ENCODE results near the gene ARID5B.

Gene ARID5B

GRCh38 chr10:61951144-61951483, 49.6 kb downstream of the ARID5B start:
- ChIA-PET CTCF (no interaction called here), POLR2A (ENCODE audit: low non-redundant PET) (no interaction called here)
- no peak for TF ChIP-seq CTCF (conservative IDR thresholded peaks at IDR 0.05; ENCODE audit: low read depth)
- no peak overlapping the region for H3K27ac ChIP-seq
- no peak for DNase-seq (ENCODE audit: low spot score)

GRCh38 chr10:61952028-61952674, 50.7 kb downstream of the ARID5B start:
- ChIA-PET POLR2A (ENCODE audit: low non-redundant PET) (no interaction called here), CTCF (interaction anchor here (0.6 kb wide), 2 partner anchors 54 to 864 kb away, joined by 3 read pairs; no protein-coding TSS in a partner anchor)
- H3K27ac ChIP-seq = no peak overlapping the region
- DNase-seq (ENCODE audit: low spot score) = no peak
- TF ChIP-seq CTCF (conservative IDR thresholded peaks at IDR 0.05; ENCODE audit: low read depth) = no peak

GRCh38 chr10:61953183-61953582, 51.7 kb downstream of the ARID5B start:
- ChIA-PET POLR2A (ENCODE audit: low non-redundant PET) (no interaction called here), CTCF (no interaction called here)
- no peak for DNase-seq (ENCODE audit: low spot score)
- TF ChIP-seq CTCF (conservative IDR thresholded peaks at IDR 0.05; ENCODE audit: low read depth) = no peak
- no peak overlapping the region for H3K27ac ChIP-seq

- H3K27ac ChIP-seq = no peak overlapping the region
- no peak for DNase-seq (ENCODE audit: low spot score)
- ChIA-PET POLR2A (ENCODE audit: low non-redundant PET) (no interaction called here), CTCF (no interaction called here)
- TF ChIP-seq CTCF (conservative IDR thresholded peaks at IDR 0.05; ENCODE audit: low read depth) = no peak
These were observed 56.3 kb downstream of the ARID5B start for GRCh38 chr10:61957806-61958205.

GRCh38 chr10:61958311-61958710, 56.8 kb downstream of the ARID5B start:
- DNase-seq (ENCODE audit: low spot score) = no peak
- POLR2A ChIA-PET (ENCODE audit: low non-redundant PET) = no interaction called here
- CTCF ChIA-PET = no interaction called here
- no peak for TF ChIP-seq CTCF (conservative IDR thresholded peaks at IDR 0.05; ENCODE audit: low read depth)
- H3K27ac ChIP-seq = no peak overlapping the region

GRCh38 chr10:61958805-61959204, 57.3 kb downstream of the ARID5B start:
- CTCF ChIA-PET = no interaction called here
- no peak for TF ChIP-seq CTCF (conservative IDR thresholded peaks at IDR 0.05; ENCODE audit: low read depth)
- H3K27ac ChIP-seq = no peak overlapping the region
- DNase-seq (ENCODE audit: low spot score) = no peak
- POLR2A ChIA-PET (ENCODE audit: low non-redundant PET) = no interaction called here
